GM13977 (cell line): ENCODE results near the gene EBPL.

Experiments
- DNase-seq: peaks from one replicate; pipeline ENCODE4 v3.0.0; 2012; ENCODE audit warnings: low spot score
- in situ Hi-C: fragments of 300-500 bp; cut with MboI; formaldehyde crosslinking; loops from one replicate; pipeline ENCODE4 v1.12.0; 2022; ENCODE audit warnings: low sequenced_read_pairs, low pct_unique_long_range_greater_than_20kb, mixed read lengths, inconsistent platforms; ENCODE audit not compliant: unreplicated experiment
- TF ChIP-seq, protein P1 (sequence below): IDR thresholded peaks from 2 replicates; pipeline ENCODE4 v1.5.1; 2012; ENCODE audit warnings: mild to moderate bottlenecking, control low read depth; ENCODE audit not compliant: insufficient read depth; ENCODE audit errors: extremely low read depth, missing control alignments

EBPL gene

GRCh38 chr13:49693191-49693733, 2.0 kb upstream of the EBPL start:
- TF ChIP-seq, protein P1, sequence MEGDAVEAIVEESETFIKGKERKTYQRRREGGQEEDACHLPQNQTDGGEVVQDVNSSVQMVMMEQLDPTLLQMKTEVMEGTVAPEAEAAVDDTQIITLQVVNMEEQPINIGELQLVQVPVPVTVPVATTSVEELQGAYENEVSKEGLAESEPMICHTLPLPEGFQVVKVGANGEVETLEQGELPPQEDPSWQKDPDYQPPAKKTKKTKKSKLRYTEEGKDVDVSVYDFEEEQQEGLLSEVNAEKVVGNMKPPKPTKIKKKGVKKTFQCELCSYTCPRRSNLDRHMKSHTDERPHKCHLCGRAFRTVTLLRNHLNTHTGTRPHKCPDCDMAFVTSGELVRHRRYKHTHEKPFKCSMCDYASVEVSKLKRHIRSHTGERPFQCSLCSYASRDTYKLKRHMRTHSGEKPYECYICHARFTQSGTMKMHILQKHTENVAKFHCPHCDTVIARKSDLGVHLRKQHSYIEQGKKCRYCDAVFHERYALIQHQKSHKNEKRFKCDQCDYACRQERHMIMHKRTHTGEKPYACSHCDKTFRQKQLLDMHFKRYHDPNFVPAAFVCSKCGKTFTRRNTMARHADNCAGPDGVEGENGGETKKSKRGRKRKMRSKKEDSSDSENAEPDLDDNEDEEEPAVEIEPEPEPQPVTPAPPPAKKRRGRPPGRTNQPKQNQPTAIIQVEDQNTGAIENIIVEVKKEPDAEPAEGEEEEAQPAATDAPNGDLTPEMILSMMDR = no peak
- in situ Hi-C loops = no loop called here
- no peak for DNase-seq

DNA sequence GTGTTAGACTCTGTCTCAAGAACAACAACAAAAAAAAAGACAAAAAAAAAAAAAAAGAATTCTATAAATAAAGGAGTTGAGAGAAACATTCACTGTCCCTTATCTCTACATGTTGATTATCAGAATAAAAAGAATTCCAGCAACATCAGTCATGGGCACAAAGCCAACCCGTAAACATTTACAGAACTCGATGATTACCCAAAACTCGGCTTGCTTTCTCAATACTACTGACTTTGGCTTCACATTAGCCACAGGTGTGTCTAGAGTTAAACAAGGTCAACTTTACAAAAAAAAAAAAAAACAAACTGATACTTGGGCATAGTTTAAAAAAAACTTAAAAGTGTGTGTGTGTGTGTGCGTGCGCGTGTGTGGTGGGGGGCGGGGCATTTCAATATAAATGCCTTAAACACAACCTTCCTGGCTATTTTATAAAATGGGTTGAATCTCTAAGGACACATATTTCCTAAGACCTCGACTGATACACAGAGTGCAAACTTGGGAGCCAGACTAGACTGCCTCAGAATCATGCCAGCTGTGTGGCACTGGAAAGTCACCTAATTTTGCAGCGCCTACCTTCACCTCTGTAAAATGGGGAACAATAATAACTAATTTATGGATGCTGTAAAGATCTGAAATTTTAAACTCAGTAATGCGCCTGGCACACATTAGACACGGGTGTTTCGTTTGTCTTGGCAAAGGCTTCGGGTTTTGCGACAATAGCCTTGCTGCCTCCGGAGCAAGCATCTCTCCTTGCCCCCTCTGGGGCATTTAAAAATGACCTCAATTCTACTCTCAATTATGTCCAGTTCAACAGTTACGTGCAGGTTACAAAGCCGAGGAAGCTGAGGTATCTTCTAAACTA, 922 bp downstream of the EBPL start:
- TF ChIP-seq, protein P1 = no peak
- in situ Hi-C loops = no loop called here
- peak; percentile 69 for DNase-seq

GRCh38 chr13:49683489-49683888, 7.8 kb downstream of the EBPL start:
- peak; percentile 44 for DNase-seq
- in situ Hi-C loops = no loop called here
- TF ChIP-seq, protein P1 = no peak

DNA sequence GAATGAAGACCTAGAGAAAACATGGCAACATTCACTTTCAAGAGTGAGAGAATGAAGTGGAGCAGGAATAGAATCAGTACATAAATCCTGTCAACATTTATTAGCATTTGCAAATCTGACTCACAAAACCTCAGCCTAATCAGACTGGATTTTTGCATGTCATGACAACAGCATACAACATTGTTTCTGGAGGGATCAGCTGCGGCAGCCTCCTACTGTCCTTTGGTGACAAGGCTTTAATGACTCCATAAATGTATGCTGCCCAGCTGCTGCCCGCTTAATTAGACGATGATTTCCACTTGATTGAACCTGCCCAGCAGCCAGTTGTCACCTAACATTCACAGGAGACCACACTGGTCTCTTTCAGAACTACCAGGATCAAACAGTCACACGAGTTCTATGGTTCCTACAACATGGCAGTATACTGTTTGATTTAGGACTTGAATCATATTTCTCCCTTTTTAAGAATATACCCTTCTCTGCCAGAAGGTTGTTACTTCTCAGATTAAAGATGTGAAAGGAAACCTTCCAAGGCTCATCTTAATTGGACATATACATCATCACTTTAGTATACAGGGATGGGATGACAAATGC, 9.3 kb downstream of the EBPL start:
- no peak for DNase-seq
- in situ Hi-C loops = no loop called here
- TF ChIP-seq, protein P1 = no peak

DNA sequence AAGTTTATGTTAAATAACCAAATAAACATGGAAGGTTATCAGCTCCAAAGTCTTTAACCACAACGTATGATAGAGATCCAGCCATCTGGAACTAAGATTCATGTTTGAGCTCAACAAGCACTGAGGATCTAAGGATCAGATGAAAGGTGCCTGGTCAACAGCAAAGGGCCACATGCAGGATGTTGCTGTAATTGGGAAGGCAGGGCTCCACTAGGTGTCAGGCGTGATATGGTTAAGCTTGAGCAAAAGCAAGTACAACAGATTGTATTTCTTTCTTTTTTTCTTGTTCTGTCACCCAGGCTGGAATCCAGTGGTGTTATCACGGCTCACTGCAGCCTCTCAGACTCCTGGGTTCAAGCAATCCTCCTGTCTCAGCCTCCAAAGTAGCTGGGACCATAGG, 12.0 kb downstream of the EBPL start:
- TF ChIP-seq, protein P1 = peak; percentile 56
- in situ Hi-C loops = no loop called here
- DNase-seq = peak; percentile 61

- in situ Hi-C loops = no loop called here
- DNase-seq = no peak
- TF ChIP-seq, protein P1 = no peak
Observed at GRCh38 chr13:49678191-49678914, 12.9 kb downstream of the EBPL start.
